HepG2 (cell line): ENCODE measurements around the gene NRSN2. TPM values are rescaled to one million over a fixed set of nuclear protein-coding genes. Genes with fewer than 3 reads are reported as not detected.

Source experiments
- CBX2 ChIP-seq, 2 experiments: fragments of 200-600 bp in 1 of 2; sonication (generic); formaldehyde crosslinking in 1 of 2; IDR thresholded peaks; 2 replicates each; pipeline versions ENCODE4 v1.7.0 to v1.8.1; 2018 to 2022; ENCODE audit warnings: low read depth in 2 of 2, low read length in 1 of 2, mild to moderate bottlenecking in 1 of 2, missing genetic modification reagents in 1 of 2
- CC2D1A ChIP-seq: sonication (generic); formaldehyde crosslinking; IDR thresholded peaks from 2 replicates; pipeline ENCODE4 v1.8.1; 2023; ENCODE audit warnings: mild to moderate bottlenecking, missing genetic modification reagents
- CCAR2 ChIP-seq: fragments of 200-400 bp; formaldehyde crosslinking; optimal IDR thresholded peaks from 2 replicates; pipeline ENCODE3; 2018; ENCODE audit warnings: low read depth, mild to moderate bottlenecking, low read length, moderate library complexity
- CENPX ChIP-seq: sonication (generic); formaldehyde crosslinking; IDR thresholded peaks from 2 replicates; pipeline ENCODE4 v1.9.0; 2021; ENCODE audit warnings: mild to moderate bottlenecking, missing genetic modification reagents, moderate library complexity
- CREB1 ChIP-seq, 2 experiments: fragments of 450-650 bp in 1 of 2; IDR thresholded peaks; 2 replicates each; pipeline ENCODE4 v1.6.1; 2016 to 2017; ENCODE audit warnings: control low read depth in 1 of 2, mild to moderate bottlenecking in 1 of 2, missing compliant biosample characterization in 1 of 2, missing genetic modification characterization in 1 of 2
- FOXK2 ChIP-seq: fragments of 450-650 bp; IDR thresholded peaks from 2 replicates; pipeline ENCODE4 v1.6.1; 2016
- HOXA3 ChIP-seq: sonication (generic); formaldehyde crosslinking; IDR thresholded peaks from 2 replicates; pipeline ENCODE4 v1.5.0; 2020; ENCODE audit warnings: missing genetic modification reagents
- IKZF1 ChIP-seq: fragments of 450-650 bp; IDR thresholded peaks from 2 replicates; pipeline ENCODE4 v1.7.1; 2016
- KMT2A ChIP-seq: sonication (generic); formaldehyde crosslinking; IDR thresholded peaks from 2 replicates; pipeline ENCODE4 v1.4.0; 2020; ENCODE audit warnings: missing genetic modification reagents
- MIER3 ChIP-seq: IDR thresholded peaks from 2 replicates; pipeline ENCODE4 v1.6.1; 2016; ENCODE audit warnings: missing compliant biosample characterization, borderline replicate concordance
- SMARCC2 ChIP-seq: fragments of 450-650 bp; IDR thresholded peaks from 2 replicates; pipeline ENCODE4 v1.6.1; 2017; ENCODE audit warnings: antibody characterized with exemption, mild to moderate bottlenecking
- ZNF101 ChIP-seq: sonication (generic); formaldehyde crosslinking; IDR thresholded peaks from 2 replicates; pipeline ENCODE4 v1.4.0; 2020; ENCODE audit warnings: mild to moderate bottlenecking, low read depth, missing genetic modification reagents, borderline replicate concordance
- ZNF317 ChIP-seq: sonication (generic); formaldehyde crosslinking; IDR thresholded peaks from 2 replicates; pipeline ENCODE4 v1.5.0; 2020; ENCODE audit warnings: mild to moderate bottlenecking, missing genetic modification reagents
- ZNF547 ChIP-seq: sonication (generic); formaldehyde crosslinking; IDR thresholded peaks from 2 replicates; pipeline ENCODE4 v1.5.1; 2020; ENCODE audit warnings: mild to moderate bottlenecking, missing genetic modification reagents
- ZNF747 ChIP-seq: sonication (generic); formaldehyde crosslinking; IDR thresholded peaks from 2 replicates; pipeline ENCODE4 v1.8.1; 2023; ENCODE audit warnings: missing genetic modification reagents, mild to moderate bottlenecking, borderline replicate concordance
- ZNF75D ChIP-seq: sonication (generic); formaldehyde crosslinking; IDR thresholded peaks from 2 replicates; pipeline ENCODE4 v1.8.1; 2023; ENCODE audit warnings: missing genetic modification reagents, mild to moderate bottlenecking, borderline replicate concordance
- ZNF768 ChIP-seq: sonication (generic); formaldehyde crosslinking; IDR thresholded peaks from 2 replicates; pipeline ENCODE4 v1.4.0; 2020; ENCODE audit warnings: missing genetic modification reagents
- polyA plus RNA-seq, 8 experiments: library from polyadenylated mRNA; depleted of rRNA in 3 of 8; stranded (reverse) in 7 of 8; unstranded in 1 of 8; fragments of >200 nt; fragmentation: Illumina TruSeq in 4 of 8; extraction: Trizol in 4 of 8; gene quantifications; 2 replicates each; pipeline versions ENCODE4 v1.2.1 to v1.2.3, GENCODE V29; 2011 to 2016; ENCODE audit warnings: low read depth in 4 of 8, missing spikeins in 1 of 8, mixed read lengths in 1 of 8; ENCODE audit not compliant: insufficient read depth in 1 of 8
- total RNA-seq, 5 experiments: library from RNA; depleted of rRNA; stranded (reverse); fragments of >200 nt; fragmentation: Illumina TruSeq; extraction: Trizol; gene quantifications; 2 replicates each; pipeline ENCODE4 v1.2.3, GENCODE V29; 2016; ENCODE audit warnings: low read depth in 1 of 5
- TF ChIP-seq, protein P1 (sequence below): IDR thresholded peaks from 2 replicates; pipeline ENCODE4 v1.6.1; 2016; ENCODE audit warnings: low read depth, borderline replicate concordance
- TF ChIP-seq, protein P2 (sequence below): sonication (generic); formaldehyde crosslinking; IDR thresholded peaks from 2 replicates; pipeline ENCODE4 v1.4.0; 2020; ENCODE audit warnings: missing genetic modification reagents, borderline replicate concordance
- TF ChIP-seq, protein P3 (sequence below): IDR thresholded peaks from 2 replicates; pipeline ENCODE4 v1.6.1; 2012; ENCODE audit warnings: low read depth, low read length, improper control_type of control experiment
- TF ChIP-seq, protein P4 (sequence below): sonication (generic); formaldehyde crosslinking; IDR thresholded peaks from 2 replicates; pipeline ENCODE4 v1.4.0; 2020; ENCODE audit warnings: missing genetic modification reagents
- TF ChIP-seq, protein P5 (sequence below): sonication (generic); formaldehyde crosslinking; IDR thresholded peaks from 2 replicates; pipeline ENCODE4 v1.5.1; 2020; ENCODE audit warnings: missing genetic modification reagents, mild to moderate bottlenecking, borderline replicate concordance

NRSN2 gene
- total and polyA plus RNA-seq, 2 of the 13 experiments (the other 11 are each of a cell fraction or from before 2014, with no cell fraction given) = 32.3 to 49.4 TPM

DNA sequence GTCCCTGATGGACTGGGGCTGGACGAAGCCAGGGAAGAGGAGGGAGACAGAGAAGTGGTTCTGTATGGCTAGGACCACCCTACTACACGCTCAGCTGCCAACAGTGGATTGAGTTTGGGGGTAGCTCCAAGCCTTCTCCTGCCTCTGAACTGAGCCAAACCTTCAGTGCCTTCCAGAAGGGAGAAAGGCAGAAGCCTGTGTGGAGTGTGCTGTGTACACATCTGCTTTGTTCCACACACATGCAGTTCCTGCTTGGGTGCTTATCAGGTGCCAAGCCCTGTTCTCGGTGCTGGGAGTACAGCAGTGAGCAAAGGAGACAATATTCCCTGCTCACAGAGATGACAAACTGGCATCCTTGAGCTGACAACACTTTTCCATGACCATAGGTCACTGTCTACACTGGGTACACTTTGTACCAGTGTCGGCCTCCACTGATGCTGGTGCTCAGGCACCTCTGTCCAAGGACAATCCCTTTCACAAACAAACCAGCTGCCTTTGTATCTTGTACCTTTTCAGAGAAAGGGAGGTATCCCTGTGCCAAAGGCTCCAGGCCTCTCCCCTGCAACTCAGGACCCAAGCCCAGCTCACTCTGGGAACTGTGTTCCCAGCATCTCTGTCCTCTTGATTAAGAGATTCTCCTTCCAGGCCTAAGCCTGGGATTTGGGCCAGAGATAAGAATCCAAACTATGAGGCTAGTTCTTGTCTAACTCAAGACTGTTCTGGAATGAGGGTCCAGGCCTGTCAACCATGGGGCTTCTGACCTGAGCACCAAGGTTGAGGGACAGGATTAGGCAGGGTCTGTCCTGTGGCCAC lies 49.9 kb downstream of the NRSN2 start (continued):
- TF ChIP-seq MIER3 (CRISPR knock-in tag) (peak; percentile 98), CCAR2 (no peak), IKZF1 (no peak), CBX2 (IDR thresholded peaks at IDR 0.05; ENCODE audit: low read depth, low read length) (no peak), CBX2 (CRISPR knock-in tag; IDR thresholded peaks at IDR 0.05; ENCODE audit: low read depth) (no peak), CREB1 (IDR thresholded peaks at IDR 0.05) (peak; percentile 75), CREB1 (CRISPR knock-in tag; IDR thresholded peaks at IDR 0.05) (no peak), CC2D1A (no peak), CENPX (no peak), KMT2A (CRISPR knock-in tag) (peak; percentile 76; the same call in 1 of the 2 replicates), ZNF75D (CRISPR knock-in tag) (no peak), ZNF747 (peak; percentile 94; the same call in 1 of the 2 replicates), SMARCC2 (no peak), ZNF317 (CRISPR knock-in tag) (peak; percentile 86; the same call in 1 of the 2 replicates), ZNF547 (no peak; the same call in 1 of the 2 replicates), ZNF101 (CRISPR knock-in tag) (no peak), HOXA3 (CRISPR knock-in tag) (peak; percentile 96), FOXK2 (peak; percentile 45; the same call in 1 of the 2 replicates), ZNF768 (CRISPR knock-in tag) (0 out of 2 replicates have a peak, but pooled peaks have one; percentile 4)
- TF ChIP-seq, protein P1, sequence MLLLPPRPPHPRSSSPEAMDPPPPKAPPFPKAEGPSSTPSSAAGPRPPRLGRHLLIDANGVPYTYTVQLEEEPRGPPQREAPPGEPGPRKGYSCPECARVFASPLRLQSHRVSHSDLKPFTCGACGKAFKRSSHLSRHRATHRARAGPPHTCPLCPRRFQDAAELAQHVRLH = peak; percentile 92; the same call in 1 of the 2 replicates
- TF ChIP-seq, protein P2, sequence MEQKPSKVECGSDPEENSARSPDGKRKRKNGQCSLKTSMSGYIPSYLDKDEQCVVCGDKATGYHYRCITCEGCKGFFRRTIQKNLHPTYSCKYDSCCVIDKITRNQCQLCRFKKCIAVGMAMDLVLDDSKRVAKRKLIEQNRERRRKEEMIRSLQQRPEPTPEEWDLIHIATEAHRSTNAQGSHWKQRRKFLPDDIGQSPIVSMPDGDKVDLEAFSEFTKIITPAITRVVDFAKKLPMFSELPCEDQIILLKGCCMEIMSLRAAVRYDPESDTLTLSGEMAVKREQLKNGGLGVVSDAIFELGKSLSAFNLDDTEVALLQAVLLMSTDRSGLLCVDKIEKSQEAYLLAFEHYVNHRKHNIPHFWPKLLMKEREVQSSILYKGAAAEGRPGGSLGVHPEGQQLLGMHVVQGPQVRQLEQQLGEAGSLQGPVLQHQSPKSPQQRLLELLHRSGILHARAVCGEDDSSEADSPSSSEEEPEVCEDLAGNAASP (CRISPR knock-in tag) = peak; percentile 95
- TF ChIP-seq, protein P3, sequence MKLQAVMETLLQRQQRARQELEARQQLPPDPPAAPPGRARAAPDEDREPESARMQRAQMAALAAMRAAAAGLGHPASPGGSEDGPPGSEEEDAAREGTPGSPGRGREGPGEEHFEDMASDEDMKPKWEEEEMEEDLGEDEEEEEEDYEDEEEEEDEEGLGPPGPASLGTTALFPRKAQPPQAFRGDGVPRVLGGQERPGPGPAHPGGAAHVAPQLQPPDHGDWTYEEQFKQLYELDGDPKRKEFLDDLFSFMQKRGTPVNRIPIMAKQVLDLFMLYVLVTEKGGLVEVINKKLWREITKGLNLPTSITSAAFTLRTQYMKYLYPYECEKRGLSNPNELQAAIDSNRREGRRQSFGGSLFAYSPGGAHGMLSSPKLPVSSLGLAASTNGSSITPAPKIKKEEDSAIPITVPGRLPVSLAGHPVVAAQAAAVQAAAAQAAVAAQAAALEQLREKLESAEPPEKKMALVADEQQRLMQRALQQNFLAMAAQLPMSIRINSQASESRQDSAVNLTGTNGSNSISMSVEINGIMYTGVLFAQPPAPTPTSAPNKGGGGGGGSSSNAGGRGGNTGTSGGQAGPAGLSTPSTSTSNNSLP = no peak; the same call in 1 of the 2 replicates
- TF ChIP-seq, protein P4, sequence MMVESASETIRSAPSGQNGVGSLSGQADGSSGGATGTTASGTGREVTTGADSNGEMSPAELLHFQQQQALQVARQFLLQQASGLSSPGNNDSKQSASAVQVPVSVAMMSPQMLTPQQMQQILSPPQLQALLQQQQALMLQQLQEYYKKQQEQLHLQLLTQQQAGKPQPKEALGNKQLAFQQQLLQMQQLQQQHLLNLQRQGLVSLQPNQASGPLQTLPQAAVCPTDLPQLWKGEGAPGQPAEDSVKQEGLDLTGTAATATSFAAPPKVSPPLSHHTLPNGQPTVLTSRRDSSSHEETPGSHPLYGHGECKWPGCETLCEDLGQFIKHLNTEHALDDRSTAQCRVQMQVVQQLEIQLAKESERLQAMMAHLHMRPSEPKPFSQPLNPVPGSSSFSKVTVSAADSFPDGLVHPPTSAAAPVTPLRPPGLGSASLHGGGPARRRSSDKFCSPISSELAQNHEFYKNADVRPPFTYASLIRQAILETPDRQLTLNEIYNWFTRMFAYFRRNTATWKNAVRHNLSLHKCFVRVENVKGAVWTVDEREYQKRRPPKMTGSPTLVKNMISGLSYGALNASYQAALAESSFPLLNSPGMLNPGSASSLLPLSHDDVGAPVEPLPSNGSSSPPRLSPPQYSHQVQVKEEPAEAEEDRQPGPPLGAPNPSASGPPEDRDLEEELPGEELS (CRISPR knock-in tag) = peak; percentile 95
- TF ChIP-seq, protein P5, sequence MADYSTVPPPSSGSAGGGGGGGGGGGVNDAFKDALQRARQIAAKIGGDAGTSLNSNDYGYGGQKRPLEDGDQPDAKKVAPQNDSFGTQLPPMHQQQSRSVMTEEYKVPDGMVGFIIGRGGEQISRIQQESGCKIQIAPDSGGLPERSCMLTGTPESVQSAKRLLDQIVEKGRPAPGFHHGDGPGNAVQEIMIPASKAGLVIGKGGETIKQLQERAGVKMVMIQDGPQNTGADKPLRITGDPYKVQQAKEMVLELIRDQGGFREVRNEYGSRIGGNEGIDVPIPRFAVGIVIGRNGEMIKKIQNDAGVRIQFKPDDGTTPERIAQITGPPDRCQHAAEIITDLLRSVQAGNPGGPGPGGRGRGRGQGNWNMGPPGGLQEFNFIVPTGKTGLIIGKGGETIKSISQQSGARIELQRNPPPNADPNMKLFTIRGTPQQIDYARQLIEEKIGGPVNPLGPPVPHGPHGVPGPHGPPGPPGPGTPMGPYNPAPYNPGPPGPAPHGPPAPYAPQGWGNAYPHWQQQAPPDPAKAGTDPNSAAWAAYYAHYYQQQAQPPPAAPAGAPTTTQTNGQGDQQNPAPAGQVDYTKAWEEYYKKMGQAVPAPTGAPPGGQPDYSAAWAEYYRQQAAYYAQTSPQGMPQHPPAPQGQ (CRISPR knock-in tag) = 0 out of 2 replicates have a peak, but pooled peaks have one; percentile 75
